ENCODE measurements around the gene ZXDC.

ZXDC gene

GRCh38 chr3:126449621-126450051 is 26.1 kb downstream of the ZXDC start:
- Histone ChIP-seq H3K36me3 (ENCODE audit: low read depth) (peaks cover 58% of the 10 kb centered on the region), H3K4me1 (ENCODE audit: insufficient read depth, poor library complexity, severe bottlenecking) (no peaks in the 10 kb centered on the region), H3K27ac (ENCODE audit: poor library complexity, severe bottlenecking) (no peak overlapping the region), H3K4me3 (ENCODE audit: severe bottlenecking) (no peak overlapping the region), H3K9me3 (ENCODE audit: severe bottlenecking) (no peaks in the 10 kb centered on the region), H3K27me3 (ENCODE audit: insufficient read depth, poor library complexity, severe bottlenecking) (no peaks in the 10 kb centered on the region)
- TF ChIP-seq CTCF (IDR thresholded peaks at IDR 0.05; ENCODE audit: poor library complexity, severe bottlenecking), result no peak
- DNase-seq (ENCODE audit: low spot score) (no peak), ATAC-seq (ENCODE audit: low read depth) (no peak)

- Histone ChIP-seq H3K36me3 (ENCODE audit: low read depth) (peaks cover 50% of the 10 kb centered on the region), H3K27me3 (ENCODE audit: insufficient read depth, poor library complexity, severe bottlenecking) (no peaks in the 10 kb centered on the region)
- ATAC-seq (ENCODE audit: low read depth), result no peak
Measured at GRCh38 chr3:126448893-126449180, 26.9 kb downstream of the ZXDC start.

GRCh38 chr3:126448136-126448892 is 27.4 kb downstream of the ZXDC start:
- no peaks in the 10 kb centered on the region for H3K9me3 ChIP-seq (ENCODE audit: severe bottlenecking)
- TF ChIP-seq CTCF (IDR thresholded peaks at IDR 0.05; ENCODE audit: poor library complexity, severe bottlenecking), result no peak
- ATAC-seq (ENCODE audit: low read depth) (no peak), DNase-seq (ENCODE audit: low spot score) (no peak)
- H3K36me3 ChIP-seq (ENCODE audit: low read depth), result peaks cover 49% of the 10 kb centered on the region
- H3K4me3 ChIP-seq (ENCODE audit: severe bottlenecking), result no peak overlapping the region
- H3K4me1 ChIP-seq (ENCODE audit: insufficient read depth, poor library complexity, severe bottlenecking), result no peaks in the 10 kb centered on the region
- H3K27ac ChIP-seq (ENCODE audit: poor library complexity, severe bottlenecking), result no peak overlapping the region
- H3K27me3 ChIP-seq (ENCODE audit: insufficient read depth, poor library complexity, severe bottlenecking), result no peaks in the 10 kb centered on the region

More at GRCh38 chr3:126448893-126449180, 26.9 kb downstream of the ZXDC start:
- Histone ChIP-seq H3K4me3 (ENCODE audit: severe bottlenecking) (no peak overlapping the region), H3K27ac (ENCODE audit: poor library complexity, severe bottlenecking) (no peak overlapping the region), H3K9me3 (ENCODE audit: severe bottlenecking) (no peaks in the 10 kb centered on the region), H3K4me1 (ENCODE audit: insufficient read depth, poor library complexity, severe bottlenecking) (no peaks in the 10 kb centered on the region)
- DNase-seq (ENCODE audit: low spot score), result no peak
- TF ChIP-seq CTCF (IDR thresholded peaks at IDR 0.05; ENCODE audit: poor library complexity, severe bottlenecking), result no peak

- Histone ChIP-seq H3K9me3 (ENCODE audit: severe bottlenecking) (no peaks in the 10 kb centered on the region), H3K36me3 (ENCODE audit: low read depth) (peaks cover 46% of the 10 kb centered on the region), H3K27me3 (ENCODE audit: insufficient read depth, poor library complexity, severe bottlenecking) (no peaks in the 10 kb centered on the region), H3K27ac (ENCODE audit: poor library complexity, severe bottlenecking) (no peak overlapping the region), H3K4me1 (ENCODE audit: insufficient read depth, poor library complexity, severe bottlenecking) (no peaks in the 10 kb centered on the region), H3K4me3 (ENCODE audit: severe bottlenecking) (no peak overlapping the region)
- no peak for ATAC-seq (ENCODE audit: low read depth)
- no peak for DNase-seq (ENCODE audit: low spot score)
- no peak for TF ChIP-seq CTCF (IDR thresholded peaks at IDR 0.05; ENCODE audit: poor library complexity, severe bottlenecking)
Measured at GRCh38 chr3:126447456-126448106, 28.1 kb downstream of the ZXDC start.

GRCh38 chr3:126446791-126447190 is 28.9 kb downstream of the ZXDC start:
- ATAC-seq (ENCODE audit: low read depth), result no peak
- peaks cover 39% of the 10 kb centered on the region for H3K36me3 ChIP-seq (ENCODE audit: low read depth)
- no peak for TF ChIP-seq CTCF (IDR thresholded peaks at IDR 0.05; ENCODE audit: poor library complexity, severe bottlenecking)

More at GRCh38 chr3:126446791-126447190, 28.9 kb downstream of the ZXDC start:
- no peaks in the 10 kb centered on the region for H3K4me1 ChIP-seq (ENCODE audit: insufficient read depth, poor library complexity, severe bottlenecking)
- H3K27ac ChIP-seq (ENCODE audit: poor library complexity, severe bottlenecking), result no peak overlapping the region
- H3K9me3 ChIP-seq (ENCODE audit: severe bottlenecking), result no peaks in the 10 kb centered on the region
- H3K4me3 ChIP-seq (ENCODE audit: severe bottlenecking), result no peak overlapping the region
- DNase-seq (ENCODE audit: low spot score), result no peak
- H3K27me3 ChIP-seq (ENCODE audit: insufficient read depth, poor library complexity, severe bottlenecking), result no peaks in the 10 kb centered on the region

Measured in RWPE2 (cell line).